ENCODE measurements around the gene SAMD8. TPM values are rescaled to one million over a fixed set of nuclear protein-coding genes. Genes with fewer than 3 reads are reported as not detected.

SAMD8 gene
- total RNA-seq, 4 donors from 2014 or later = 19.0 to 28.0 (median 27.5) TPM

DNA sequence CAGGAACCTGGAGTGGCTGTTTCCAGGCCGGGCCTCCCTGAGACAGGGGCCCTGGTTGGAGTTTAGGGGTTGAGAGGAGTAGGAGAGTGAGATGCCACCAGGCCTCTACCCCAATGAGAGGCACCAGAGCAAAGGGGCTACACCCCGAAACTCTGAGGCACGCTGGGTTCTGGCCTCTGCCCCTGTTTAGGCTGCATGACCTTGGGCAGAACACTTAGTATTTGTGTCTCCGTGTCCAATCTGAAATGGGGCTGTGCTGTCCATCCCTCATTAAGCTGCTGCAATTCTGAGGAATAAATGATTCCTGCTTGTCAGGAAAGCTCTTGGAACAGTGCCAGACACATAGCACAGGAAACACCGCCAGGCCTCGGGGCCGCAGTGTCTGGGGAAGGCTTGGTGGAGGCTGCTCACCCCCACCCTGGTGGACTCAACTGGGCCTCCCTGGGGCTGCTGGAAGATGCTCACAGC is 40.5 kb upstream of the SAMD8 start:
- 68% methylated on average over 3 of the region's 7 CpGs for WGBS
- intact Hi-C loops (cut with DNase I) = no loop called here
- peaks cover 6 to 16% (median 14%) of the 10 kb centered on the region in 4 donors for H3K4me1 ChIP-seq
- no peak overlapping the region for H3K4me3 ChIP-seq
- no peak for TF ChIP-seq CTCF (IDR thresholded peaks at IDR 0.05)
- TF ChIP-seq POLR2A (IDR thresholded peaks at IDR 0.05; ENCODE audit: low read depth) = no peak
- no peak for TF ChIP-seq EP300 (IDR thresholded peaks at IDR 0.05)
- no peak for TF ChIP-seq POLR2AphosphoS5 (IDR thresholded peaks at IDR 0.05)
- H3K36me3 ChIP-seq = no peaks in the 10 kb centered on the region
- H3K27me3 ChIP-seq = no peaks in the 10 kb centered on the region
- H3K27ac ChIP-seq (replicated peaks in 1 of 4) = no peak overlapping the region
- no peak for DNase-seq (ENCODE audit: extremely low spot score)
- H3K9me3 ChIP-seq = no peaks in the 10 kb centered on the region

GRCh38 chr10:75071756-75072155 is 39.7 kb upstream of the SAMD8 start:
- Histone ChIP-seq H3K9me3 (no peaks in the 10 kb centered on the region), H3K4me1 (peaks cover 6 to 16% (median 14%) of the 10 kb centered on the region in 4 donors), H3K36me3 (no peaks in the 10 kb centered on the region), H3K27ac (replicated peaks in 1 of 4) (no peak overlapping the region), H3K27me3 (no peaks in the 10 kb centered on the region), H3K4me3 (no peak overlapping the region)
- intact Hi-C loops (cut with DNase I) = no loop called here
- no peak for DNase-seq (ENCODE audit: extremely low spot score)
- TF ChIP-seq EP300 (IDR thresholded peaks at IDR 0.05) (no peak), CTCF (IDR thresholded peaks at IDR 0.05) (no peak), POLR2AphosphoS5 (IDR thresholded peaks at IDR 0.05) (no peak), POLR2A (IDR thresholded peaks at IDR 0.05; ENCODE audit: low read depth) (no peak)
- 96% methylated on average over 13 of the region's 14 CpGs for WGBS

DNA sequence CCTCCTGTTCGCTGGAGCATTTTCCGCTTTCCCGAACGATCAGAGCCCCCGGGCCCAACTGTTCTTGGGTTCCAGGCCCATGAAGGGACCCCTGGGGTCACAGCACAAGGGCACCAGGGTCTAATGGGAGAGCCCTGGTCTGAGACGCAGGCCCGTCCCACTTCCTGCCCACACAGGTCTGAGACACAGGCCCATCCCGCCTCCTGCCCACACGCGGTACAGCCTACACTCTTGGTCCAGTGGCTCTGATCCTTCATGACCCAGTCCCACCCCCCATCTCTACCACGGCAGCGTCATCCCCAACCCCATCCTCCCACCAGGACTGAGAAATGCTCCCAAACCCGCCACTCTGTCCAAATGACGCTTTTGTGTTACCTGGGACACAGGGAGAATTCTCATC is 38.7 kb upstream of the SAMD8 start:
- Histone ChIP-seq H3K27ac (replicated peaks in 1 of 4) (no peak overlapping the region), H3K27me3 (no peaks in the 10 kb centered on the region), H3K9me3 (no peaks in the 10 kb centered on the region), H3K4me3 (no peak overlapping the region), H3K36me3 (no peaks in the 10 kb centered on the region), H3K4me1 (peaks cover 6 to 16% (median 14%) of the 10 kb centered on the region in 4 donors)
- intact Hi-C loops (cut with DNase I) = no loop called here
- 86% methylated on average over 14 of the region's 14 CpGs for WGBS
- DNase-seq (ENCODE audit: extremely low spot score) = no peak
- TF ChIP-seq POLR2A (IDR thresholded peaks at IDR 0.05; ENCODE audit: low read depth) (no peak), CTCF (IDR thresholded peaks at IDR 0.05) (no peak), POLR2AphosphoS5 (IDR thresholded peaks at IDR 0.05) (no peak), EP300 (IDR thresholded peaks at IDR 0.05) (no peak)

- Histone ChIP-seq H3K4me3 (no peak overlapping the region), H3K36me3 (no peaks in the 10 kb centered on the region), H3K27me3 (no peaks in the 10 kb centered on the region), H3K9me3 (no peaks in the 10 kb centered on the region), H3K27ac (replicated peaks in 1 of 4) (no peak overlapping the region), H3K4me1 (peaks cover 6 to 16% (median 13%) of the 10 kb centered on the region in 4 donors)
- 91% methylated on average over 8 of the region's 17 CpGs for WGBS
- no peak for TF ChIP-seq POLR2A (IDR thresholded peaks at IDR 0.05; ENCODE audit: low read depth)
- no peak for TF ChIP-seq CTCF (IDR thresholded peaks at IDR 0.05)
- no peak for TF ChIP-seq EP300 (IDR thresholded peaks at IDR 0.05)
- TF ChIP-seq POLR2AphosphoS5 (IDR thresholded peaks at IDR 0.05) = no peak
- intact Hi-C loops (cut with DNase I) = no loop called here
- DNase-seq (ENCODE audit: extremely low spot score) = no peak
Measured at GRCh38 chr10:75073442-75073841, 38.0 kb upstream of the SAMD8 start.

Data from esophagus muscularis mucosa (tissue), 4 donors.